WTC11 (cell line): ENCODE measurements around the gene DNAI1.

Experiments used
- ATF2 ChIP-seq: sonication (generic); formaldehyde crosslinking; IDR thresholded peaks from 2 replicates; pipeline ENCODE4 v1.8.1; 2022; ENCODE audit warnings: low read depth, missing genetic modification reagents, borderline replicate concordance
- CTCF ChIP-seq: fragments of 200-600 bp; IDR thresholded peaks from 2 replicates; pipeline ENCODE4 v1.8.0; 2022; ENCODE audit warnings: antibody characterized with exemption
- ERG ChIP-seq: fragments of 250-450 bp; sonication (Bioruptor Pico); IDR thresholded peaks from 2 replicates; pipeline ENCODE4 v1.8.0; 2021; ENCODE audit warnings: mild to moderate bottlenecking
- ESRRA ChIP-seq: sonication (generic); formaldehyde crosslinking; IDR thresholded peaks from 2 replicates; pipeline ENCODE4 v1.8.1; 2022; ENCODE audit warnings: mild to moderate bottlenecking, missing genetic modification reagents, borderline replicate concordance
- HMGA2 ChIP-seq: fragments of 250-450 bp; sonication (Bioruptor Pico); IDR thresholded peaks from 2 replicates; pipeline ENCODE4 v1.4.0; 2021; ENCODE audit warnings: mild to moderate bottlenecking, moderate library complexity
- MAX ChIP-seq: sonication (generic); formaldehyde crosslinking; IDR thresholded peaks from 2 replicates; pipeline ENCODE4 v1.8.0; 2022; ENCODE audit warnings: mild to moderate bottlenecking, missing genetic modification reagents
- MYBL2 ChIP-seq: sonication (generic); formaldehyde crosslinking; IDR thresholded peaks from 2 replicates; pipeline ENCODE4 v1.8.1; 2023; ENCODE audit warnings: mild to moderate bottlenecking, moderate library complexity, missing genetic modification reagents
- NR3C1 ChIP-seq: sonication (generic); formaldehyde crosslinking; conservative IDR thresholded peaks from 2 replicates; pipeline ENCODE4 v1.8.1; 2023; ENCODE audit warnings: low read depth, mild to moderate bottlenecking, missing genetic modification reagents
- ZBTB21 ChIP-seq: sonication (generic); formaldehyde crosslinking; IDR thresholded peaks from 2 replicates; pipeline ENCODE4 v1.8.1; 2023; ENCODE audit warnings: mild to moderate bottlenecking, missing genetic modification reagents, borderline replicate concordance
- ZMAT4 ChIP-seq: fragments of 250-450 bp; sonication (Bioruptor Pico); IDR thresholded peaks from 2 replicates; pipeline ENCODE4 v1.9.0; 2021; ENCODE audit warnings: mild to moderate bottlenecking
- ZNF138 ChIP-seq: sonication (generic); formaldehyde crosslinking; conservative IDR thresholded peaks from 2 replicates; pipeline ENCODE4 v1.8.1; 2022; ENCODE audit warnings: mild to moderate bottlenecking, moderate library complexity, missing genetic modification reagents
- TF ChIP-seq, protein P1 (sequence below): fragments of 250-450 bp; sonication (Bioruptor Pico); IDR thresholded peaks from 2 replicates; pipeline ENCODE4 v1.9.0; 2021; ENCODE audit warnings: mild to moderate bottlenecking, borderline replicate concordance
- TF ChIP-seq, protein P2 (sequence below): sonication (generic); formaldehyde crosslinking; IDR thresholded peaks from 2 replicates; pipeline ENCODE4 v1.8.0; 2023; ENCODE audit warnings: mild to moderate bottlenecking, missing genetic modification reagents
- TF ChIP-seq, protein P3 (sequence below): fragments of 250-450 bp; sonication (Bioruptor Pico); IDR thresholded peaks from 2 replicates; pipeline ENCODE4 v2.1.2; 2022; ENCODE audit warnings: mild to moderate bottlenecking, moderate library complexity

DNA sequence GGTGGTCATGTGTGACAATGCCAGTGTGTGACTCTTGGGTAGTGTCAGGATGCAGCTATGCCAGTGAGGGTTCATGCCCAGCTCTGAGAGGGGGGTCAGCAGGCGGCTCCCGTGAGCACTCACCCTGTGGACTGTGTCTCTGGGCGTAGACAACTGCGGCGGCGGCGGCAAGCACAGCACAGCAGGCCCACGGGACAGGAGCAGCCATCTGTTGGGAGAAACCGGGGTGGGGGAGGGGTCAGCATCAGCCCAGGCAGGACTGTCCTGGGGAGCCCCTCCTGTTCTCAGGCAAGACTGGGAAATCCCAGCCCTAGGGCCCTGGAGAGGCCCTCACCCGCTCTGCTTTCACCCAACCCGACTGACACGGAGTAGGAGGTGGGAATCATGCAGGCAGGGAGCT lies 110.2 kb downstream of the DNAI1 start:
- TF ChIP-seq ZNF138 (CRISPR knock-in tag) (no peak), CTCF (no peak), HMGA2 (CRISPR knock-in tag) (no peak), ESRRA (CRISPR knock-in tag) (no peak), MAX (no peak), ZBTB21 (CRISPR knock-in tag) (no peak), ERG (CRISPR knock-in tag) (no peak), MYBL2 (CRISPR knock-in tag) (no peak), NR3C1 (CRISPR knock-in tag) (no peak), ATF2 (no peak), ZMAT4 (no peak)
- TF ChIP-seq, protein P1, sequence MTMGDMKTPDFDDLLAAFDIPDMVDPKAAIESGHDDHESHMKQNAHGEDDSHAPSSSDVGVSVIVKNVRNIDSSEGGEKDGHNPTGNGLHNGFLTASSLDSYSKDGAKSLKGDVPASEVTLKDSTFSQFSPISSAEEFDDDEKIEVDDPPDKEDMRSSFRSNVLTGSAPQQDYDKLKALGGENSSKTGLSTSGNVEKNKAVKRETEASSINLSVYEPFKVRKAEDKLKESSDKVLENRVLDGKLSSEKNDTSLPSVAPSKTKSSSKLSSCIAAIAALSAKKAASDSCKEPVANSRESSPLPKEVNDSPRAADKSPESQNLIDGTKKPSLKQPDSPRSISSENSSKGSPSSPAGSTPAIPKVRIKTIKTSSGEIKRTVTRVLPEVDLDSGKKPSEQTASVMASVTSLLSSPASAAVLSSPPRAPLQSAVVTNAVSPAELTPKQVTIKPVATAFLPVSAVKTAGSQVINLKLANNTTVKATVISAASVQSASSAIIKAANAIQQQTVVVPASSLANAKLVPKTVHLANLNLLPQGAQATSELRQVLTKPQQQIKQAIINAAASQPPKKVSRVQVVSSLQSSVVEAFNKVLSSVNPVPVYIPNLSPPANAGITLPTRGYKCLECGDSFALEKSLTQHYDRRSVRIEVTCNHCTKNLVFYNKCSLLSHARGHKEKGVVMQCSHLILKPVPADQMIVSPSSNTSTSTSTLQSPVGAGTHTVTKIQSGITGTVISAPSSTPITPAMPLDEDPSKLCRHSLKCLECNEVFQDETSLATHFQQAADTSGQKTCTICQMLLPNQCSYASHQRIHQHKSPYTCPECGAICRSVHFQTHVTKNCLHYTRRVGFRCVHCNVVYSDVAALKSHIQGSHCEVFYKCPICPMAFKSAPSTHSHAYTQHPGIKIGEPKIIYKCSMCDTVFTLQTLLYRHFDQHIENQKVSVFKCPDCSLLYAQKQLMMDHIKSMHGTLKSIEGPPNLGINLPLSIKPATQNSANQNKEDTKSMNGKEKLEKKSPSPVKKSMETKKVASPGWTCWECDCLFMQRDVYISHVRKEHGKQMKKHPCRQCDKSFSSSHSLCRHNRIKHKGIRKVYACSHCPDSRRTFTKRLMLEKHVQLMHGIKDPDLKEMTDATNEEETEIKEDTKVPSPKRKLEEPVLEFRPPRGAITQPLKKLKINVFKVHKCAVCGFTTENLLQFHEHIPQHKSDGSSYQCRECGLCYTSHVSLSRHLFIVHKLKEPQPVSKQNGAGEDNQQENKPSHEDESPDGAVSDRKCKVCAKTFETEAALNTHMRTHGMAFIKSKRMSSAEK (CRISPR knock-in tag) = no peak
- TF ChIP-seq, protein P2, sequence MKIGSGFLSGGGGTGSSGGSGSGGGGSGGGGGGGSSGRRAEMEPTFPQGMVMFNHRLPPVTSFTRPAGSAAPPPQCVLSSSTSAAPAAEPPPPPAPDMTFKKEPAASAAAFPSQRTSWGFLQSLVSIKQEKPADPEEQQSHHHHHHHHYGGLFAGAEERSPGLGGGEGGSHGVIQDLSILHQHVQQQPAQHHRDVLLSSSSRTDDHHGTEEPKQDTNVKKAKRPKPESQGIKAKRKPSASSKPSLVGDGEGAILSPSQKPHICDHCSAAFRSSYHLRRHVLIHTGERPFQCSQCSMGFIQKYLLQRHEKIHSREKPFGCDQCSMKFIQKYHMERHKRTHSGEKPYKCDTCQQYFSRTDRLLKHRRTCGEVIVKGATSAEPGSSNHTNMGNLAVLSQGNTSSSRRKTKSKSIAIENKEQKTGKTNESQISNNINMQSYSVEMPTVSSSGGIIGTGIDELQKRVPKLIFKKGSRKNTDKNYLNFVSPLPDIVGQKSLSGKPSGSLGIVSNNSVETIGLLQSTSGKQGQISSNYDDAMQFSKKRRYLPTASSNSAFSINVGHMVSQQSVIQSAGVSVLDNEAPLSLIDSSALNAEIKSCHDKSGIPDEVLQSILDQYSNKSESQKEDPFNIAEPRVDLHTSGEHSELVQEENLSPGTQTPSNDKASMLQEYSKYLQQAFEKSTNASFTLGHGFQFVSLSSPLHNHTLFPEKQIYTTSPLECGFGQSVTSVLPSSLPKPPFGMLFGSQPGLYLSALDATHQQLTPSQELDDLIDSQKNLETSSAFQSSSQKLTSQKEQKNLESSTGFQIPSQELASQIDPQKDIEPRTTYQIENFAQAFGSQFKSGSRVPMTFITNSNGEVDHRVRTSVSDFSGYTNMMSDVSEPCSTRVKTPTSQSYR (CRISPR knock-in tag) = no peak
- TF ChIP-seq, protein P3, sequence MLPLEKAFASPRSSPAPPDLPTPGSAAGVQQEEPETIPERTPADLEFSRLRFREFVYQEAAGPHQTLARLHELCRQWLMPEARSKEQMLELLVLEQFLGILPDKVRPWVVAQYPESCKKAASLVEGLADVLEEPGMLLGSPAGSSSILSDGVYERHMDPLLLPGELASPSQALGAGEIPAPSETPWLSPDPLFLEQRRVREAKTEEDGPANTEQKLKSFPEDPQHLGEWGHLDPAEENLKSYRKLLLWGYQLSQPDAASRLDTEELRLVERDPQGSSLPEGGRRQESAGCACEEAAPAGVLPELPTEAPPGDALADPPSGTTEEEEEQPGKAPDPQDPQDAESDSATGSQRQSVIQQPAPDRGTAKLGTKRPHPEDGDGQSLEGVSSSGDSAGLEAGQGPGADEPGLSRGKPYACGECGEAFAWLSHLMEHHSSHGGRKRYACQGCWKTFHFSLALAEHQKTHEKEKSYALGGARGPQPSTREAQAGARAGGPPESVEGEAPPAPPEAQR (CRISPR knock-in tag) = no peak
